Hippocampal formation (tissue), 2 donors: ENCODE results near the gene GPR62.
"Not testable (repeated sequence)": the region's sequence is repeated elsewhere in the genome, so short reads cannot be mapped to it uniquely, and the experiment has no call there.

Experiments used
- DNase-seq, 2 donors: peaks; one replicate each; lab custom pipeline; 2025; lab: John Stamatoyannopoulos, UW

Gene GPR62

GRCh38 chr3:51992017-51992682, 37.0 kb downstream of the GPR62 start:
- no peak for DNase-seq

- not testable (repeated sequence) for DNase-seq
Observed at GRCh38 chr3:51993657-51994056, 38.5 kb downstream of the GPR62 start.

- DNase-seq = no peak
Observed at GRCh38 chr3:51994530-51994929, 39.3 kb downstream of the GPR62 start.

GRCh38 chr3:51995346-51996163, 40.4 kb downstream of the GPR62 start, which contains the start of gene RPL29:
RPL29 (minus strand) TSS chr3:51995895; CDS start chr3:51995461, 434 bp downstream.
- DNase-seq = peak; percentile 86 to 94

- no peak for DNase-seq
Observed at GRCh38 chr3:51997172-51997571, 42.0 kb downstream of the GPR62 start.

GRCh38 chr3:51997935-51998596, 42.9 kb downstream of the GPR62 start:
- DNase-seq = no peak

GRCh38 chr3:51998774-51999173, 43.6 kb downstream of the GPR62 start:
- no peak for DNase-seq

DNA sequence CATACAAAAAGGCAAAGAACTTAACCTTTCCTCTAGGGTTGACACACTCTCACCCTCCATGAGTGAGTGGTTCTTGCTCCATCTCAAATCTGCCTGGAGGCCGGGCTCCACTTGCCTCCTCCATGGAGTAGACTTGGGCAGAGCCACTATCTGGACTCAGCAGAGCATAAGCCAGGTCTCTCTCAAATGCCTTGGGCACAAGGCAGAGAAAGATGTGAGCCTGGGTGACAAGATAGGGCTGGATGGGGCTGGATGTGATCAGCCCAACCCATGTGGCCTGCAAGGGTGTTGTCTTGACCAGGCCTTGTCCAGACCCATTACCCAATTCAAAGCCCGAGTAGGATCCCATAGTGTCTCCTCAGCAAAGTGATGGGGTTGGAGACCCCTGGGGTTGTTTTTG, 44.7 kb downstream of the GPR62 start:
- DNase-seq = no peak

GRCh38 chr3:52001443-52001974, 46.3 kb downstream of the GPR62 start:
- peak; percentile 50 to 63 for DNase-seq

GRCh38 chr3:52002748-52003147, 47.6 kb downstream of the GPR62 start:
- no peak for DNase-seq

GRCh38 chr3:52004163-52004787, 49.1 kb downstream of the GPR62 start:
- peak; percentile 45 to 70 for DNase-seq

GRCh38 chr3:52004906-52005395, 49.8 kb downstream of the GPR62 start:
- no peak for DNase-seq

DNA sequence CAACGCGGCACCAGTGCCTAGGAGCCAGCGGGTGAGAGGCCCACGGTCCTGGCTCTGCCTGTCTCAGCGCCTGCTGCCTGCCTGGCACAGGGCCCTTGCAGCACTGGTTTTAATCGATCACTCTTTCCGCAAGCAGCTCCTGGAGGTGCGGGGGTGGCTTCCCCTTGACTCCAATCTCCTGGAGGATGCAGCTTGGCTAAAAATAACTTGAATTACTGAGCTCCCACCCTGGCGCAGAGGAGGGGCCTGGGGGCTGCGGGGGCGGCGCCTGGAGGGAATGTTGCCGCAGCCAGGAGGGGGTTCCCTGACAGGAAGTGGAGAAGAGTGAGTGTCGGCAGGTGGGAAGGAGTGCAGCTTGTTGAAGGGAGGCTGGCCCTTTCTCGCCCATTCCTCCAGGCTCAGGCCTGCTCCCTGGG, 50.4 kb downstream of the GPR62 start:
- no peak for DNase-seq

DNA sequence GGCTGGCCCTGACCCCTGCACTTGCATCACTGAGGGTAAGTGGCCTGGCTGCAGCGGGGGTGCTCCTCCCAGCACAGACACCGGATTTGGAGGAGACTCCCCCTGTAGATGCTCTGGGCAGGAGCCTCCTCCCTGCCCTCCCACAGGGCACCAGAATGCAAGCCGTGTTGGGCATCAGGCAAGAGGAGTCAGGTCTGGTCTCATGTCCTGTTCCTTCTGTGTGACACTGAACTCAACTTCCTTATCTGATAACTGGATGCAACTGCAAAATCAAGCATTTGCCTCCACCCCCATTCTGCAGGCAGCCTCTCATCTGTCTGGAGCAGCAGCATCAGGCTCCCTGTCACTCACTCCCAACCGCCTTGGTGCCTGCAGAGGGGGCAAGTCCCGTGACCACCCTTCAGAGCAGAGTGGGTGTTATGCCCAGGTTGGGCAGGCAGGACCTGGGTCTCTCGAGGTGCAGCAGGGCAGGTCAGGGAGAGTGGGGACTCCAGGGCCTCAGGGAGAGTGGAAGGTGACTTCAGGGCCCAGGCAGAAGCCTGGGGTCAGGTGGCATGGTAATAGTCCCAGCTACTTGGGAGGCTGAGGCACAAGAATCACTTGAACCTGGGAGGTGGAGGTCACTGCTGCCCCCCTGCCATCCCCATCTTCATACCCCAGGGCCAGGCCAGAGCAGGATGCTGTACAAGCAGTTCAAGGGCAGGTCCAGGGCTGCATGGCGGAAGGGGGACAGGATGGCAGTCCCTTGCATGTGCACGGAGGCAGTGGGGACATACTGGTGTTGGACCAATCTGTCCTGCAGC, 51.0 kb downstream of the GPR62 start:
- DNase-seq = no peak

GRCh38 chr3:52006820-52007133, 51.6 kb downstream of the GPR62 start:
- DNase-seq = no peak
